Stimulated activated naive CD8-positive, alpha-beta T cell treated with anti-CD3 and anti-CD28 coated beads, Interleukin-15, Interleukin-2, amounts not matched to agents 100 U/mL and 50 U/mL, for 24 hours (primary cell): ENCODE measurements around the gene LRRC15.

Experiments used
- ATAC-seq: fragments of 150-1000 bp; cut with Tn5 transposase; one replicate; pipeline ENCODE4 v1.10.0; 2021
- DNase-seq: peaks from one replicate; pipeline ENCODE4 v3.0.0; 2021

The LRRC15 gene

GRCh38 chr3:194384569-194385001 is 15.0 kb upstream of the LRRC15 start:
- DNase-seq (no peak), ATAC-seq (no peak)

DNA sequence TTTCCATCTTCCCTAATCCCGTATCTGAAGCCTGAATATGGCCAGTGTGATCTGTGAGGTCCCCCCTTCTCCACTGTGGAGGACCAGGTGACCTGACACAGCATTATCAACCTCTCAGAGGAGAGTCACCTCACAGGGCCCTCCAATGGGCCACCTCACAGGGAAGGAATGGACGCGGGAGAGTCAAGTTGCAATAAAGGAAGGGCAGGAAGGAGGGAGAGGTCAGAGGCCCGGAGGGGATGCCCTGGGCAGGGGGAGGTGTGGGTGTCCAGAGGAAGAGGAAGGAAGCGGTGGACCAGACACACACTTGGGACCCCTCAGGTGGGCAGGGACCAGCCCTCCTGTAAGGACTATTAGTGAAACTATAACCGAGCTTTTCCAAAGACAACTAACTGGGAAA is 14.6 kb upstream of the LRRC15 start:
- DNase-seq: no peak
- ATAC-seq: no peak

DNA sequence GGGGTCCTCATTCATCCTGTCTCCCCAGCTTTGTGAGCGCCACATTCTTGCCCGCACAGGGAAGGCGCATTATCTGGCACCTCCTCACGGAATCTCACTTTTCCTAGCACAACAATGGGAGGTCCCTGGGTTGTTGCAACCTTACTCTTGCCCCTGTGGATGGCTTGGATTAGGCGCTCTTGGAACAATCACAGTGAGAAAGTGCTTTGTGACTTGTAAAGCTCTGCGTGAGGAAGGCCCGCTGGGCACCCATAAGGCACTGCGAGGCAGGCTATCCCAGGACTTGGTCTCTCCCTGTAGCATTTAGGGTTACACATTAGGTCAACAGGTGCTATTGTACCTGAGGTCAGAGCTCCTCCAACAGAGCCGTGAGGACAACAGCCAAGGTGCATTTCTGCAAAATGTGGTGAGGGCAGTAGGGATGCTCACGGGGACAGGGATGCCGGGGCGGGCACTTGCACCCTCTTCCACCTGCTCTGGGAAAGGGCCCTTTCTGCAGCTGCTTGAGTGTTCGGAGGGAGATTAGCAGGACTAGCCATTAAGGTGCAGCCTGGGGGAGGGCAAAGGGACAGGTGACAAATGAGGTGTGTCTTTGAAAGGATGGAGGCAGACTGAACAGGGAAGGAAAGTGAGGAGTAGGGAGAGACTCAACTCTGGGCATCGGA is 13.9 kb upstream of the LRRC15 start:
- DNase-seq: no peak
- no peak for ATAC-seq

DNA sequence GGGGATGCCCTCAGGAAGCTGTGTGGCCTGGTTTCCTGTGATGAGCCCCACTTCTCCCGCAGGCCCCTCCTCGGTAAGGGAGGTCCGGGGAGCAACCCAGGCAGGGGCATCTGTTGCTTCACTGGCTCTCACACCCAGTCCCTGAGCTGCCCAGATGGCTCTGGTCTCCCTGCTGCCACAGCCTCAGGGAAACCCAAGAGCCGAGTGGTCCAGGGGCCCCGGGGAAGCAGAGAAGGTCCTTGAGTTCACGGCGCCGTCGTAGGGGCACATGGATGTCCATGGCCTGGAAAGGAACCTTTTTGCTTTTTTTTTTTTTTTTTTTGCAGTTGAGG is 13.3 kb upstream of the LRRC15 start:
- DNase-seq (no peak), ATAC-seq (no peak)

DNA sequence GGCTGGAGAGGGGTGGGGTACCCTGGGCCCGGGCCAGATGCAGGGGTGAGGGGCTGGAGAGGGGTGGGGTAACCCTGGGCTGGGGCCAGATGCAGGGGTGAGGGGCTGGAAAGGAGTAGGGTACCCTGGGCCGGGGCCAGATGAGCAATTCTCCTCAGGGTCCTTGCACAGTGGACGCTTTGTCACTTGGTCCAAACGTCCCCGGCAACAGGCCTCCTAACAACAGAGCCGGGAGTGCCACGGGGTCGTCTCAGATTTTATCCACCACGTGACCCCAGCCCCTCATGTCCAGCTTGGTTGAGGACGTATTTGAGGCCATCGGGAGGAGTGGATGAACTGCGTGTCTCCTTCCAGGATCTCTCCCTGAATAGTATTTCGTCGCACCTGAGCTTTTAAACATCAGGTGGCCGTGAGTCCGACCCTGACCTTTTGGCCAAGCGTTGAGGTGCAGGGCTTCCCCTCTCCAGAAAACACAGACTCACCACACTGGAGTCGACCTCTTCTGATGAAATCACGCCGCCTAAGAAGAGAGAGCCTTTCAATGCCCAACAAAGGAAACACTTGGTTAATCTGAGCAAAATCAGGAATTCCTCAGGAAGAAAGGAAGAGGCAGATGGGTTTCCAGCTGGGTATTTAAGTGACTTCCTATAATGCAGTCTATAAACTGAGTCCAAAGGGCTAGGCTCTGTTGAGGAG is 12.8 kb upstream of the LRRC15 start:
- DNase-seq (no peak), ATAC-seq (no peak)

GRCh38 chr3:194381460-194381875 is 11.9 kb upstream of the LRRC15 start:
- DNase-seq (no peak), ATAC-seq (no peak)

DNA sequence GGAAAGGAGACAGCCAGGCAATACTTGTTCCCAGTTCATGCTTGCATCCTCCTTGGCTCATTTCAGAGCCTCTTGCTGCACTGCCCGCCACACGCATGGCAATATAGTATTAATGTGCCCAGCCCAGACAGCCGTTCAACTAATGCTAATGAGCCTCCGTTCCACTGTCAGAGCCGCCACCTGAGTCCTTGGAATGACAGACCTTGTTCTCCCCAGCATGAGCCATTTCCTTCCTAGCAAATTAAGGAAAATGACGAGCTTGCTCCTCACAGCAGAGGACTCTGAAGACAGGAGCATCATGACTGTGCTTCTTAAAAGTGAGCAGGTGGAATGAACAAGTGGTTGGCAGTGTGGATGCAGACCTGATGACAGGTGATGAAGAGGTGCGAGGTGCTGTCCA is 10.8 kb upstream of the LRRC15 start:
- DNase-seq (no peak), ATAC-seq (no peak)

- ATAC-seq: no peak
Observed at GRCh38 chr3:194379651-194380050, 10.1 kb upstream of the LRRC15 start.

GRCh38 chr3:194379231-194379630 is 9.7 kb upstream of the LRRC15 start:
- no peak for DNase-seq
- ATAC-seq: no peak

More at GRCh38 chr3:194379651-194380050, 10.1 kb upstream of the LRRC15 start:
- DNase-seq: no peak

GRCh38 chr3:194377708-194378107 is 8.2 kb upstream of the LRRC15 start:
- no peak for DNase-seq
- ATAC-seq: no peak

GRCh38 chr3:194376241-194376560 is 6.7 kb upstream of the LRRC15 start:
- ATAC-seq (no peak), DNase-seq (no peak)

DNA sequence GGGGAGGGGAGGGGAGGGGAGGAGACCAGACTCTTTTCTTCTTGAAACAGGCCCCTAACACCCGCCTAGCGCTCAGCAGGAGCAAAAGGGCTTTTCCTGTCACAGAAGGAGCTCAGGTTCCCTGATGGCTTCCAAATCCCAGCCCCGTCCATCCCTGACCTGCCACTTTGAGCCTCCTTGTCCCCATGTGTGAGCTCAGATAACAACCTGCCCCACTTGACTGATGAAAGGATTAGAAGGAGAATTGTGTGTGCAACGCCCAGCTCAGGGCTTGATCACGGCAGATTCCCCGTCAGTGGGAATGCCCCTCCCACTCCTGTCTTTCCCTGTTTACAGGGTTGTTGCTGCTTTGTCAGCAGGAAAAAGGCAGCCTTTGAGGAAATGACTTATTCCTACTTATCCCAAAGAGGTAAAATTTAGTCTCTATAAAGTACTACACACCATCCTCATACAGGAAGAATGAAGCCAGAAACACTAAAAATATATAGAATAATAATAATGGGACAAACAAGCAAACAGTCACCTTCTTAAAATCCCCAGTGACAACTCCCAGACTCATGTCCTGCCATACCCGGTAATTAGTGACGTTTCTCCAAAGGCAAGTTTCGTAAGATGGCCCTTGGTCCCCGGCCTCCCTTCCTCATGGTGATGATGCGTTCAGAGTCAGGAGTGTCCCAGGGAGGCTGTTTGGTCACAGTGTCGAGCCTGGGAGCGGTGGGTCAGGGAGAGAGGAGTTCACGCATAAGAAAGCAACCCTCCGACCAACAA is 6.1 kb upstream of the LRRC15 start:
- no peak for ATAC-seq
- no peak for DNase-seq

DNA sequence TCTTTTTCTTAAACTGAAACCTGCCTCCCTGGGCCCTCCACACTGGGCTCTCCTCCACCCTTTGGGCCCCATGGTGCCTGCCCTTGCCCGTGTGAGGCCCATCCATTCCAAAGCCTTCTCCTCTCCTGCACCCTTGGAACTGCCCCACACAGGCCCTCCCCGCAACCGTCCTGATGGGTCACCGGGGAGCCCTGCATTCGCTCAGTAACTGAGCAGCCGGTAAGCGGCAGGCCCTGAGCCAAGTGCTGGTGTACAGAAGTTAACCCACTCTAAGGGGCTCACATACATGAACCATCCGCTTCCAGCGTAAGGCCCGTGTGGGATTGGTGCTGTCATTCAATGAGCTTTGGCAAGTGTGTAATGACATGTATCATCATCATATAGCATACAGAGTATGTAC is 5.4 kb upstream of the LRRC15 start:
- DNase-seq (no peak), ATAC-seq (no peak)

GRCh38 chr3:194373899-194374298 is 4.4 kb upstream of the LRRC15 start:
- DNase-seq: no peak
- ATAC-seq: no peak

DNA sequence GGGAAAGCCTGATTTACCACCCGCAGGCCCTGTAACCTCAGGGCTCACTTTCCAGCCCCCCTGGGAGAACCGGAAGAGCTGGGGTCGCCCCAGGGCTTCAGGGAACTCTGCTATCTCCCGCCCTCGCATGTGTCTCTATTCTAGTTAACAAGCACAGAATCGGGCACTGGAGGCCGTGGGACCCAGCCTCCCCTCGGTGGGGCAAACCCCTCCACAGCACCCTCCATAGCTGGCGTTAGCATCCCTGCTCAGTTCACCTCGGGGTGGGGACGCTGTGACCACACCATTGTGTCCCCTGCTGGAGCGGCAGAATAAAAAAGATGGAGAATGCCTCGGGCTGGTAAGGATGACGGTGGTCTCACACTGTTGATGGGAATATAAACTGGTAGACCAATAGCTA is 3.5 kb upstream of the LRRC15 start:
- ATAC-seq (no peak), DNase-seq (no peak)

DNA sequence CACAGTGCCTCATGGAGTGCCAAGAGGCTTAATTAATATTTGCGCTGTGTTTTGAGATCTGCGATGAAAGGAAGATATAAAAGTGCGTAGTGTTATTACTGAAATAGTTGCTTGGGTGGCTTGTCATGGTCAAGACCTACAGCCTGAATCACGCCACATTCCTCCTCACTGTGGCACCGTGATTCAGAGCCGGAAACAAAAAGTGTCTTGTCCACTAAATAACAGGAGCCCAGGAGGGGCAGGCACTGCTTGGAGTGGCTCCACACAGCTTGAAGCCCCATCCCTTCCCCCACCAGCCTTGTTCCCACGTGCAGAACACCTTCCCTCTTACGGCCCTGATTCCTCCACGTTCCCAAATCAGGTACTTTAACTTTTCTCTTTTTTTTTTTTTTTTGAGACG is 1.2 kb upstream of the LRRC15 start:
- ATAC-seq (no peak), DNase-seq (no peak)

DNA sequence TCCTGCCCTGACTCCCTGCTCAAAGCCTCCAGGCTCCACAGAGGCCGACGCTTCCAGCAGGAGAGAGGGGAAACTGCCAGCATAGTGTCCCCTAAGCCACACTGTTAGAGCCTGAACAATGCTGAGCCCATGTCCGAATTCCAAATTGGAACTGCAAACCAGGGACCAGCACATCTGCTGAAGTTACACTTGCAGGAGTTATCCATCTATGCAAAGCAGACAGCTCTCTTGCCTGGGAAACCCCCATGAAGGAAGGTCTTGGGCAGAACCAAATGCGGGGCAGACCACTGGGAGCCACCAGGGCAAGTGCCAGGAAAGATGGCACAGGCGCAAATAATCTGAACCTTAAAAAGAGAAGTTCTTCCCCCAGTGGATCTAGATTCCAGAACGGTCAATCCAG is 625 bp downstream of the LRRC15 start:
- no peak for ATAC-seq
- DNase-seq: no peak

DNA sequence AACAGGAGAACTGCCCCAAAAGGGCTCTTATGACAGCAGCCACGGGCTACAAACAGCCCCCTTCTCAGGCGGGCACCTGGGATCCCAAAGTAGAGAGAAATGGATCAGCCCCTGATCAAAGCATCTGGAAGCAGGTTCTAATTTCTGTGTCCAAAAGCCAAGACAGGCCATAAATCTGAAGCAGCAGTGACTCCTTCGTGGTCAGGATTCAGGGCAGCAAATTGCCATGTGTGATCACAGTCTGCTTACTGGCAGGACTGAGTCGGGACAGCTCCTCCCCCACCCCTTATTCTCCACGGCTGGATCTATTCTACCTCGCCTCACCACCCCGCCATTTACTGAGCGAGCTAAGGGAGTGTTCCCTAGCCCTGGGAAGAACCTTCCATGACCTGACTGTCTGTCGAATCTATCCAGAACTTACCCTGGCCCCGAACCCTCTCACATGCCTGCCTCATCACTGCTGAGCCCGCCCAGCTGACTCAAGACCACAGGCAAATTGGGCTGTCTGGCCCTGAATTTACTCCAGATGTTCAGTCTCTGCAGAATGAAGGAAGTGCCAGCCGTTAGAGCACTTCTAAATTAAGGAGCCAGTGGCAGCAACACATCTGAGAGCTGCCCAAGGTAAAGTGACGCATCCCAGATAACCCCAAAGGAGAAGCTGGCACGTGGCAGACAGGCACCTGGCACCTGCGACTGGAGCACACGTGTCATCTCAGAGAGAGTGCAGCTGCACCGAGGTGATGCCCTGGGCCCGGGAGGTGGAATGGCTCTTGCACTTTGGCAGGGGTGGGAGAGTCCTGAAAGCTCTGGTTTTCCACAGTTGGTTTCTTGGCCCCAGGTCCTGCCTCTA is 1.3 kb downstream of the LRRC15 start:
- DNase-seq: no peak
- no peak for ATAC-seq

- DNase-seq (no peak), ATAC-seq (no peak)
Observed at GRCh38 chr3:194365978-194366490, 3.5 kb downstream of the LRRC15 start.

GRCh38 chr3:194365526-194365925 is 4.0 kb downstream of the LRRC15 start:
- DNase-seq: no peak
- no peak for ATAC-seq

DNA sequence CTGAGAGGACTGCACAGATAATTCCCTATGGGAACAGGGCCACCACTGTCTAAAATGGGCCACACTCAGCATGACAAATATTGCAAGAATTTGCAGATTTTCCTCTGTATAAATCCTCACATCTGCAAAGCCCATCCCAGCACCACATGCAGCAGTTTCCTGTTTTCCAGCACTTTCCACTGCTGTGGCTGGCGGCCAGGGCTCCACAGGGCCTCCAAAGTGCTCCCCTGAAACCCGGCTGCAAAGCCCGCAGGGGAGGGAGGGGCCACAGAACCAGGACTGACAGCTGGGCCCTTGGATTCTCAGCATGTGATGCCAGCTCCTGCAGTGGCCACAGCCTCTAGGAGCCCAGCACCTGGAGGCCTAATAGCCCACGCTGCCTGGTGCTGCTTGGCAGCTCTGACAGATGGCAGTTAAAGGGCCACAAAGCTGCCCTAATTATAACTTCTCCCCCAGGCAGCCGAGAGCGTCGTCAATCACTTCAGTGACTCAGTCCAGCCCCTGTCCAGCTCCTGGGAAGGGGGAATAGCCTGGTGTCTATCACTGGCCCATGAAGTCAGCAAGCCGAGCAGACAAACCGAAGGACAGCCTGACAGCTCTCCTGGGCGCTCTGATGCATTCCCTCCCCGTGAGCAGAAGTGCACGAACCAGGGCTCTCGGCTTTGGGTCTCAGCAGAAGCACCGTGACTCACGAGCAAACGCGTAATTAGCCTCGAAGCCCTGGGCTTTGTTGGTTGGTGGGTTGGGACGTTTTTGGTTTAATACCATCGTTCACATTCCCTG is 4.7 kb downstream of the LRRC15 start:
- DNase-seq: no peak

GRCh38 chr3:194364314-194364651 is 5.3 kb downstream of the LRRC15 start:
- no peak for ATAC-seq
- no peak for DNase-seq

More for the DNA sequence above, 4.7 kb downstream of the LRRC15 start:
- ATAC-seq: no peak
